AG09309 (cell line): ENCODE measurements around the gene CHD9NB.

Source experiments
- DNase-seq: peaks from one replicate; pipeline ENCODE4 v3.0.0-alpha.2; 2010; ENCODE audit warnings: low read depth
- H3K4me3 ChIP-seq: 2 replicates; pipeline ENCODE4 v1.5.1; 2011; ENCODE audit warnings: mild to moderate bottlenecking, low read depth, low read length, moderate library complexity; ENCODE audit not compliant: control insufficient read depth
- TF ChIP-seq, protein P1 (sequence below): IDR thresholded peaks from 2 replicates; pipeline ENCODE4 v1.5.1; 2011; ENCODE audit warnings: mild to moderate bottlenecking, low read depth, low read length, inconsistent platforms; ENCODE audit not compliant: insufficient read depth, control insufficient read depth; ENCODE audit errors: missing control alignments

Gene CHD9NB

DNA sequence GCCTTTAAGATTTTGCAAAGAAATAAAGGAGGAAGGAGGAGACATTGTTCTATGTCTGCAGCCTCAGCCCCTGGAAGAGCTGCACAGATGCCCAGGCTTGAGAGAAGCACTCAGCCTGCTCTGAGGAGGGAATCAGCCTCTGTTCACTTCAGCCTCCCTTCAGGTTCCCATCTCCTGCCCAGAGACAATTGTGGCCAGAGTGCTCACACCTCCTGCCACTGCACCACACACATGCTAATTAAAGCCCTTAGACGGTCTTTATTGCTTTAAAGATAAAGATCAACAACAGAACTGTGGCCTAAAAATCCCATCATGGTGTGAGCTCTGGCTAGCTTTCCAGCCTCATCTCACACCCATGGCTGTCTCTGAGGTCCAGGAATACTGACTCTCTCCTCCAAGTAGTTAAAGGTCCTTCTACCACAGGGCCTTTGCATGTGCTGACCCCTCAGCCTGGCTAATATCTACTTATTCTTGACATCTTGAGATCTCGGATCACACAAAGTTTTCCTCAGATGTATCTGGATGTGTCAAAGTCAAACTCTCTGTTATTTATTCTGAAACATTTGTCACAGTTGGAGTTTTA, 33.8 kb downstream of the CHD9NB start:
- no peak for DNase-seq
- TF ChIP-seq, protein P1, sequence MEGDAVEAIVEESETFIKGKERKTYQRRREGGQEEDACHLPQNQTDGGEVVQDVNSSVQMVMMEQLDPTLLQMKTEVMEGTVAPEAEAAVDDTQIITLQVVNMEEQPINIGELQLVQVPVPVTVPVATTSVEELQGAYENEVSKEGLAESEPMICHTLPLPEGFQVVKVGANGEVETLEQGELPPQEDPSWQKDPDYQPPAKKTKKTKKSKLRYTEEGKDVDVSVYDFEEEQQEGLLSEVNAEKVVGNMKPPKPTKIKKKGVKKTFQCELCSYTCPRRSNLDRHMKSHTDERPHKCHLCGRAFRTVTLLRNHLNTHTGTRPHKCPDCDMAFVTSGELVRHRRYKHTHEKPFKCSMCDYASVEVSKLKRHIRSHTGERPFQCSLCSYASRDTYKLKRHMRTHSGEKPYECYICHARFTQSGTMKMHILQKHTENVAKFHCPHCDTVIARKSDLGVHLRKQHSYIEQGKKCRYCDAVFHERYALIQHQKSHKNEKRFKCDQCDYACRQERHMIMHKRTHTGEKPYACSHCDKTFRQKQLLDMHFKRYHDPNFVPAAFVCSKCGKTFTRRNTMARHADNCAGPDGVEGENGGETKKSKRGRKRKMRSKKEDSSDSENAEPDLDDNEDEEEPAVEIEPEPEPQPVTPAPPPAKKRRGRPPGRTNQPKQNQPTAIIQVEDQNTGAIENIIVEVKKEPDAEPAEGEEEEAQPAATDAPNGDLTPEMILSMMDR: no peak
- H3K4me3 ChIP-seq: no peak overlapping the region

DNA sequence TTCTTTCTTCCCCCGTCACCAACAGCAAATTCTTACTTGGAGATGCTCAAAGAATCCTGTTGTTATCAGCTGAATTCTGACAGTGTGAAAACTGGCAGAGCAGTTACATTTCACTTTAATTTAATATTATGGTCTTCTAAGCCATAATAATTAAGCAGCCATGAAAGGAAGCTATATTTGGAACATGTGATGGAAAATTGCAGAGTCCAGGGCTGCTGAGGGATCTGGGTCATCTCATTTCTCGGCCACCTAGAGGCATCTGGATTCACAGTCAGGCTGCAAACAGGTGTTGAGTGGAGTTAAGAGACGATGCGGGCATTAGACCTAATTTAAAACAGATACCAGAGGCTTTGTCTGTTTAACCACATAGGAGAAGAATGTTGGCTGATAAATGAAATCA, 38.4 kb downstream of the CHD9NB start:
- TF ChIP-seq, protein P1: no peak
- no peak overlapping the region for H3K4me3 ChIP-seq
- no peak for DNase-seq

DNA sequence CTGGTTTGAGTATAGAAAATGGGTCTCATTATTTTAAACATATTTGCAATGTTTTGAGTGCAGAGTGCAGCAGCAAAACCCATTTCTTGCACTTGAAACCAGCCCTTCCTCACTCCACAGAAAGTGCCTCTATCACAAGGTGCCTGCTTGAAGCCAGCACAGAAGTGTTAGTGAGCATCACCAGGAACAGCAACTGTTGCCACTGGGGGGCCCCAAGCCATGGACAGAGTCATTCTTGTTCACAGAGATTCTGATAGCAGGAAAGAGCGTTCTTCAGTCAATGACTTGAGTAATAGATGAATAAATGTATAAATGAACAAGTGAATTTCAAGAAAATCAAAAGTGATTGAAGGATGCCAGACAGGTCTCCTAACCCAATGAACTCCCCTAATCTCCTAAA, 45.6 kb downstream of the CHD9NB start:
- no peak for DNase-seq
- H3K4me3 ChIP-seq: no peak overlapping the region
- TF ChIP-seq, protein P1: no peak

DNA sequence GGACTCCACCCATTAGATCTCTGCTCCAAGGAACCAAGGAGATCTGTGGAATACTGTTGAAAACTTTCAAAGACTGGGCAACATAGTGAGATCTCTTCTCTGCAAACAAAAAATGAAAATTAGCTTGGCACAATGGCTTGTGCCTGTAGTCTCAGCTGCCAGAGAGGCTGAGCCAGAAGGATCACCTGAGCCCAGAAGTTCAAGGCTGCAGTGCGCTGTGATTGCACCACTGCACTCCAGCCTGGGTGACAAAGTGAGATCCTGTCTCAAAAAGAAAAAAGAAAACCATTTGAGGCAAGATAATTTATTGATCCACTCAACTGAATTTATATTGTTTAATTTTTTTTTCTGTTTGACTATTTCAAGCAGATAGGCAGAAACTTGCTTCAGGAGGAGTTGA, 54.8 kb downstream of the CHD9NB start:
- TF ChIP-seq, protein P1: no peak
- no peak overlapping the region for H3K4me3 ChIP-seq
- DNase-seq: no peak

DNA sequence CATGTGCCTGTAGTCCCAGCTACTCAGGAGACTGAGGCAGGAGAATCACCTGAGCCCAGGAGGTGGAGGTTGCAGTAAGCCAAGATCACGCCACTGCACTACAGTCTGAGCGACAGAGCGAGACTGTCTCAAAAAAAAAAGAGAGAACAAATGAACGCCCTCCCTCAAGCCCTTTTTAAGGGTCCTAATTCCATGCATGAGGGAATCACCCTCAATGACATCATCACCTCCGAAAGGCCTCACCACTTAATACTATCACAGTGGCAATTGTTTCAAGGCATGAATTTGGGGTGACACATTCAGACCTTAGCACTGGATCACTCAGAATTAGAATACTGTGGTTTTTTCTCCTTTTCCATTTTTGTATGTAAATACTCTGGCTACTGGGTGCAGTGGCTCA, 57.8 kb downstream of the CHD9NB start:
- no peak for DNase-seq
- TF ChIP-seq, protein P1: no peak

DNA sequence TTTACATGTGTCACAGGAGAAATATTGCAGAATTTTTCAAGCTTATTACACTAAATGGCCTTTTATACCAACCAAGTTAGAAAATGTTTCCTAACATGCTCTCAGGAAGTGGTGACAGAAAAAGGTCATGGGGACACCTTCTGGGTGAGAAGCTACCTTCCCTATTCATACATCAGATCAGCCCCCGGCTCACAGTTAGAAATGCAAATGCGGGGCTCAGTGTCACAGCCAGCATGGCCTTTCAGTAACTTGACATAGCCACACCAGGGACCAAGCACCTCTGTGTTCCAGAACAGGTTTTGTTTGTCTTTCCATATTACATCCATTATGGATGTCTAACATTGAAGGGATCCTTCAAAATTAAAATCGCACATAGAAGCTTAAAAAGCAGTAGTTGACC, 59.5 kb downstream of the CHD9NB start:
- no peak for DNase-seq
- no peak overlapping the region for H3K4me3 ChIP-seq

More for the DNA sequence above, 57.8 kb downstream of the CHD9NB start:
- no peak overlapping the region for H3K4me3 ChIP-seq

More for the DNA sequence above, 59.5 kb downstream of the CHD9NB start:
- TF ChIP-seq, protein P1: no peak
